HG03460 (cell line): ENCODE measurements around the gene SPTBN1.

Experiments used
- ATAC-seq: cut with Tn5 transposase; IDR thresholded peaks from one replicate; pipeline ENCODE4 v1.9.1; 2021; ENCODE audit not compliant: unreplicated experiment

The SPTBN1 gene

DNA sequence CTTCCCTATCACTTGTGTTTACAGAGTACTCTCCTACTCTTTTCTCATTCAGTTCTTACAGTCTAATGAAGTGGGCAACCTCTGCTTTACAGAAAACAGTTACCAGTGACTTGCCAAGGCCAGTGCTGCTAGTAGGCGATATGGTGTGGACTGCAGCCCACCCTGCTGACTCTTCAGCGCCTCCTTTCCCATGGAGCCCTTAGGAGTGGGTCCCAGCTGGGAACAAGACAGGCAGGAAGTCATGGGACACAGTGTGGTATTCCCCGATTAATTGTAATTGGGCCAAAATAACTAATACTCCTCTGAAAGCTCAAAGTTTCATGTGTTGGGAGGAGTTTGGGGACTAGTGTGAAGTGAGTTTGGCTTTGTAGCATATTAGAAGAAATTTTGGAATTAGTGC lies 147.2 kb downstream of the SPTBN1 start:
- ATAC-seq = no peak

DNA sequence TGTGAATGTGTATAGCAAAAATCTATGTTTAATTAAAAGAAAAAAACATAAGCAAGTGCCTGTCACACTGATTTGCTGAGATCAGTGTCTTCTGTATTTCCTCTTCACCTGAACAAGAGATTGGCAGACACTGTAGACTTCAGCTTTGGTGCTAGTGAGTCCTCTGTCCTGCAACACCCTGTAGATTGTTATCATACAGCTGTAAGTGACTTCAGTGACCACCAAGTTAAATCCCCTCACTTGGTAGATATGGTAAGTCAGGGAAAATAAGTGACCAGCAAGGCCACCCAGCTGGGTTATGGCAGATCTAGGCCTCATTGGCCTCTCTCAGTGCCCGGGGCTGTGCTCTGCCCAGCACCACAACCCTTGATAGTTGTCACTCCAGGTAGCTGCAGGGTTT lies 147.7 kb downstream of the SPTBN1 start:
- no peak for ATAC-seq

DNA sequence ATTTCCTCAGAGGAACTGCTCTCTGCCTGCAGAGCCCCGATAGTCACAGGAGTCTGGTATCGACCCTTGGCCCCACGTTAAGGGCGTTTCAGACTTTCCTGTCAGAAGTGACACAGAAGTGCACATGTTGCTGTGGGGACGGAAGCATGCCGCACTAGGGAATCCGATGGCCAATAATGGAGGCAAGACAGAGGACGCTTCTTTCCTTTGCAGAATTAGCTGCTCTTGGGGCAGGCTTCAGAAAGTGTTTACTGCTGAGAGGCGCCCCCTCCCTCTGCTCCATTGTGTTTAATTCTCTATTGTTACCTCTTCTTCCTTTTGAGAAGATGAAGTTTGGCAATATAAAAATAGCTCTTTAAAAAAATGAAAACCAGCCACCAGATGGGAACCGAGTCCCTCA lies 148.7 kb downstream of the SPTBN1 start:
- no peak for ATAC-seq

DNA sequence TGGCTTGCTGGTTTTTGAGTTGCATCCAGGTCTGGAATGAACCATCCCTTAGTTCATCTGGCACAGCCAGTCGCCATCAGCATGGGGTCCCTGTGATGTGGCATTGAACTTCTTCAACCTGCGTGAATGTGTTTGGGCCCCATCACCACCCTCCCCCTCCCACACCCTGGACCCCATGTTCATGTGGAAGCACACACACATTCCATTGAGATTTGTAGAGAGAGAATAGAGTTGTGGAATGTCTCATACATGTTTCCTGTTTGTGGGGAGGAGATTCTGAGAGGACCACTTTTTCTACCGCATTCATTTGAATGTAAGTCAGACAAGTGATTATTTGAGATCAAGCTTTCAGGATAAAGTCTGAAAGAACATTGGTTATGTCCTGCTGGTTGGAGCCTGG lies 149.7 kb downstream of the SPTBN1 start:
- no peak for ATAC-seq

DNA sequence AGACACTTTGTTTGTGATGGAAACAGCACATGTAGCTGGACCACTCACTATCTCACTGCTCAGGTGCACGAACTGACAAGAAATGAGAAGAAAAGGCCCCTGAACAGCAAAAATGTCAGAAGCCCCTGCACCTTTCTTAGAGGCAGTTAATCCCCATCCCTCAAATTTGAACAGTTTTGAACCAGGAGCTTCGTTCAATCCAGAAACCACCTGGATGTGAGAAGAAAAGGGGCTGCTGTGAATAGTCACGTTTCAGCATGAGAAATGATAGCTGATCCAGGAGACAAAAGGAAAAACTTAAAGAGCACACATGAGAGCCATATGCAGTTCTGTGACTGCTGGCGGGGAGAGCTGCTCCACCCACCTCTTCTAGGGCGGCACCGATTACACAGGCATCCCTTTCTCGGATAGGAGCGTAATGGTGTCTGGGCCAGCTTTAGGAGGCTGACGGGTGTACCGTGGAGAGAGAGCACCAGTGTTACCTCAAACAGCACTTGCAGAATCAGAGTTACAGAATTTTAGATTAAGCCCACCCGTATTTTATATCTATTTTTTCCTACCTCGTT lies 150.3 kb downstream of the SPTBN1 start:
- no peak for ATAC-seq

DNA sequence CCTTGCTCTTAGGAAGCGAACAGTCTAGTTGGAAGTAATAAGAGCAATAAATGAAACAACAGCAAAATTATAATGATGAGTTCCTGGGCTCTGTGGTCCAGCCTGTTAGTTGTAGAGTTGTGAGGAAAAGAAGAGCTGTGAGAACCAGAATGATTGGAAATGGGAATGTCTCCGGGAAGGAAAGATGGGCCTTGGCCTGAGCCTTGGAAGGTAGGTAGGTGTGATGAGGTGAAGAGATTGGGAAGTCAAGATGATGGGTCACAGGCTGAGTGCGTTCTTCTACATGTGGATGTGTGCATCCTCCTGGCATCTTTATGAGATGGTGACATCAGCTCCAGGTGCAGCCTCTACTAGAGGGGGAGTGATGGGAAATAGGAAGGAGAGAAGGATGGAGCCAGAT lies 152.1 kb downstream of the SPTBN1 start:
- ATAC-seq = no peak

DNA sequence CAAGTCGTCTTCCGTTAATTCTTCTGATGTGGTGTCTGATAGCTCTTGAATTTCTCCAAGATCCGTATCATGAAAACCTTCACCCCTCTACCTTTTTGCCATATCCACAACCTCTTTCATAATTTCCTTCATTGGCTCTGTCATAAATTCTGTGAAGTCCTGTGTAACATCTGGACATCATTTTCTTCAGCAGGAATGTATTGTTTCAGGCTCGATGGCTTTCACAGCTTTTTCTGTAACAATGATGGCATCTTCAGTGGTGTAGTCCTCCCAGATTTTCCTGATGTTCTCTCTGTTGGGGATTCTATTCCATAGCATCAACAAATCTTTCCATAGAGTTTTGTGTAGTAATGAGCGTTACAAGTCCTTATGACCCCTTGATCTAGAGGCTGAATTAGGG lies 153.1 kb downstream of the SPTBN1 start:
- ATAC-seq = no peak

DNA sequence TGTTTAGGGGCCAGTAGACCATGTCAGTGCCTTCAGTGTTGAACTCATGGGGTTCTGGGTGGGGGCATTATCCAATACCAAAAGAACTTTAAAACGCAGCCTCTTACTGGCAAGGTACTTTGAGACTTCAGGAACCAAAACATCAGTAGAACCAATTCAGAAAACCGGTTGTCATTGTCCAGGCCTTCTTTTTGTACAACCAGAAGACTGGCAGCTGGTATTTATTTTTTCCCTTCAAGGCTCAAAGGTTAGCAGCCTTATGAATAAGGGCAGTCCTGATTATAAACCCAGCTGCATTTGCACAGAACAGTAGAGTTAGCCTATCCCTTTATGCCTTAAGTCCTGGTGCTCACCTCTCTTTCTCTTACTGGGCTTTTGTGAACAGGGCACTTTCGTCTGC lies 153.5 kb downstream of the SPTBN1 start:
- ATAC-seq = no peak

DNA sequence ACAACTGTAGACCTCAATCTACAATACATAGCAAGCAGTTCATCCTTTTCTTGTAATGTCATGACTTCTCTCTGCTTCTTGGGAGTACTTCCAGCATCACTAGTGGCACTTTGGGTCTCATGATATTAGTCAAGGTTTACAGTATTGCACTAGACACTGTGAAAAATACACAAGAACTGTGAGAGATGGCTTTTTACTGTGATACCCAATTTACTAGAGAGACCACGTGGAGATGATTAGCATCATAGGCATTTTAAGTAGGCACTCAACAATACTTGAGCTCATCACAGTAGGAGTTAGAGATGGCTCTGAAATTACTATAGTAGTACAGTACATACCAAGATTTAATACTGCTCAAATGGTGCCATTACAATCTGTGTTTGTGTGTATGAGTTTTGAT lies 154.6 kb downstream of the SPTBN1 start:
- no peak for ATAC-seq

DNA sequence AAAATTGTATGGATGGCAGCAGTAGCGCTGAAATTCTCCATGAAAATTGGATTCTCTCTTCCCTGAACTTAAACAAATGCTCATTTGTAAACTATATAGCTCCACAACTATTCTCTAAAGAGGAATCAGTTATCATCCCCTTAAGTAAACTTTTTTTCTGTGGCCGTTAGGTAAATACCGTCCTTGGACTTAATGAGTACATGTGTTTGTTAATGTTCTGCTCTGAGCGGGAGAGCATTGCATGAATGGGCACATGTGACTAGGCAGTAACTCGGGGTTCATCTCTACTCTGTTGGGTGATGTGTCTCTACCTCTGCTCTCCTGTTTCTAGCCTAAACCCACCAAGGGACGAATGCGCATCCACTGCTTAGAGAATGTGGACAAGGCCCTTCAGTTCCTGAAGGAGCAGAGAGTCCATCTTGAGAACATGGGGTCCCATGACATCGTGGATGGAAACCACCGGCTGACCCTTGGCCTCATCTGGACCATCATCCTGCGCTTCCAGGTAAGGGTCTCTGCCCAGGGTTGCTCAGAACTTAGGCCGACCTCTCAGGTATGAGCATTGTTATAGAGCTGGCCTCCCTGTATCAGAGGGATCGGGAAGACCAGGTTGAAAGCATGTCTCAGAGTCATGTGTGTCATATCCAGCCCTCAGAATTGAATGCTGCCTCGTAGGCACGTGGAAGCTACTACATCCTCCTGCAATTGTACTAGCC lies 155.9 kb downstream of the SPTBN1 start:
- ATAC-seq = no peak

DNA sequence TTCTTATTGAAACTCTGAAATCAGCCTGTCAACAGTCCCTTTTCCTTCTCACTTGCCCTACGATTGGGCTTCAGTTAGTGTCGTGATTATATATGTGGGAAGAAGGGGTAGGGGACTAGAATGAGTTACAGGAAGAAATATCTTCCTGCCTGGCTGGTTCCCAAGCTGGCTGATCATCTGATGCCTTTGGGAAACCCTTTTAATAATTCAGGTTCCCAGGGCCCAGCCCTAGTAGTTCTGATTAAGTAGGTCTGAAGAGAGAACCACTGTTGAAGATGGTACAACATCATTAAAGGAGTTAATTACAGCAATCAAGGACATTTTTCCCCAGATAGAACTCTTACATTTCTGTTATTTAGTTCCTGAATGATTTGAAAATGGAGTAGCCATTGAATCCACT lies 157.3 kb downstream of the SPTBN1 start:
- ATAC-seq = no peak

DNA sequence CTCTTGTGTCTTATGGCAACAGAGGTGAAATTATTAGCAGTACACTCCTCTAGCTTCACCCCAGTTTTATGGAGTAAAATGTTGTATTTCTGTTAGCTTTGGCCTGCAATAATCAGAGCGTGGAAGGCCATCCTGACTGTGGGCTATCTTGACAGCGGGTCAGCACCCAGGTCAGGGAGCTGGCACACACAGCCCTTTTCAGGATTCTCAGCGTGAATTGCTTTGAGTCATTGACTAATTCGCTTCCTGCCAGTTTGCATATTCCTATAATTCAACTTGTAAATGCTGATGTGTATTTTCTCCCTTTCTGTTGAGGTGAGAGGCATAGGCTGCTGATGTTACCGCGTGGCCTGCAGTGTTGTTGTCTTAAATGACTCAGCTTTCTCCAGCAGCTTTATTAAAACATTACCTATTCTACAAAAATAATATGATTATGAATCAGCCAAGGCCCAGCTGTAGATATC lies 157.7 kb downstream of the SPTBN1 start:
- ATAC-seq = no peak

DNA sequence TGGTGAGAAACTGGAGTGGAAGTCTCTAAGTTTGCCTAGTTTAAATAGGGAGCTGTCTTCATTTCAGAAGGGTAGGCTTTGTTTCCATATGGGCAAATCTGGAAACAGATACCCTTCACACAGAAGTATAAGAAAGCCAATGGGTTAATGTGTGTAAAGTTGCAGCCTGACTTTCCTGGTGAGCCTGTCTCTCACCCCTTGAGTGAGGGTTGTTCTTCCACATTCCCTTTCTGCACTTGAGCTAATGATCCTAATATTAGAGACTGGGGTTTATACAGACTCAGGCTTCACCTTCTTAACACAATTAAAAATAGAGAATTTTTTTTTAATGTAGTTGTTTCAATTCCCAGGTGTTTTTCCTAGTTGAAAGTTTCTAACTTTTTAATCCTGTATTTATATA lies 158.7 kb downstream of the SPTBN1 start:
- ATAC-seq = no peak

DNA sequence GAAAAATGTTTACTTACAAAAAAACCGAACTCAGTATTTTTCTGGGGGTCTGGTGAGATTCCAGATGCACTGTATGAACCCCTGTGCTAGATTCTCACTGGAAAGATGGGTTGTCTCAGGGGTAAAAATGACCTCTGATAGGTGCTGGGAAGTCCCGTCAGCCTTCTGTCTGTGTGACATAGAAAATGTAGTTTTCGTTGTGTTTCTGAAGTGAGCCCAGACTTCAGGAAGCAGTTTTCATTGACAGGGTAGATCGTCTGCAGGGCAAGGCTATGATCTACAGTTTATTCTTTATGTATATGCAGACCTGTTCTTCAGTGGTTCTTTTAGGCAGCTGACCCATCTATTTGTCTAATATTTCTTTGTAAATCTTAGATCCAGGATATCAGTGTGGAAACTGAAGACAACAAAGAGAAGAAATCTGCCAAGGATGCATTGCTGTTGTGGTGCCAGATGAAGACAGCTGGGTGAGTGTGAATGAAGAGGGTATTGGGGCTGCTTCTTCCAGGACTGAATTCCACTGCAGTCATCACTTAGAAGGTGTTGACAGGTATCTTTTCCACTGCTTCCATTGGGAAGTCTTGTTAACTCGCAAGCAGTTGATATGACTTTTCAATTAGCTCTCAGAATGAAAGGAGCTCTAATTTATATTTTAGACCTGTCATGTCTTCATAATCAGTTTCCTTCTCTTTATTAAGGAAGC lies 159.9 kb downstream of the SPTBN1 start:
- ATAC-seq = no peak

DNA sequence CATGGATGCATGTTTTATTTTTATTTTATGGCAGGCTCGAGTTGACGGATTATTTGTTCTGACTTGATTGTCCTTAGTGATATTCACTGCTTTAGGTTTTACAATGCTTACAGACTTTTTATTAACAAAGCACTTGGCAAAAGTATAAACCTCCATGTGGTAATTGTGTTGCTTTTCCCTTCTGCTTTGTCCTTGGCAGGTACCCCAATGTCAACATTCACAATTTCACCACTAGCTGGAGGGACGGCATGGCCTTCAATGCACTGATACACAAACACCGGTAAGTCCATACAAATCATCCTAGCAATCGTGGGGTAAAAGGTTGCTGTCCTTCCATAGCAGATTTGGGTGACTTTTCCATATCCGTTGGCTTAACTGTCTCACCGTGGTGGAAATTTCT lies 161.3 kb downstream of the SPTBN1 start:
- ATAC-seq = no peak

DNA sequence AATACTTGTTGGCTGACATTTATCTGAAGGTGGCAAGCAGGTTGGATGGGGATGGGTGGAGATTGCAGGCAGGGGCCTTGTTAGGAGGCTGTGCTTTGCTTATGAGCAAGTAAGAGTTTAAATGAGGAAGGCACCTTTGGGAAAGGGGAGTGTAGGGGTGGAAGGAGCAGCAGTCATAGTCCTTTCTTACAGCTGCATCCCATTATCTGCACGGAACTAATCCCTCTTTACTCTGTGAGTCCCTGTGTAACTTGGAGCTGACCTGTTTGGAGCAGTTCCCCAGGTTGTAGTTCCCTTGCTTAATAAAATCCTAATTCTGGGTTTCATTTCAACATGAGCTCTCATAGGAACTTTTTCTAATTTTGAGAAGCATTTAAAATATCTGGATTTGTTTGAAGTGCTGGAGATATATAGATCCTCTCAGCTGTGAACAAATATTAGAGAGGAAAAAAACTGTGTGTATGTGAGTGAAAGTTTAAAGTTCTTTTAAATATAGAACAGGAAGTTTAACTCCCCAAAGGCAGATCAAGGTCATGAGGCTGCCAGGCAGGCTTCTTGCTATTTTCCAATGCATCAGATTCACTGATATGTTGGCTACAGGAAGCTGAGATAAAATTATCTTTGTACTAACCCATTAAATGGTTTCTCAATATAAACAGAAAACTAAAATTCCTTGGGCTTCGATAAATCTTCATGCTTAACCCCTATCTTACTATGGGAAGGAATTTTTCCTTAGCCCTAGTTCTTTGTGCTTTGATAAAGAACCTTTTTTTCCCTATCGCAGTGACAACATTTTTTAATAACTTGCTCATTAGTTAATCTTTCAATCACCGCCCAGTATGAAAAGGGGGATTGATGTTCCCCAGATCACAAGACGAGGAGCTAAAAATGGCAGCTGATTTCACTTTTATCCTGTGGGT lies 162.8 kb downstream of the SPTBN1 start:
- ATAC-seq = no peak

DNA sequence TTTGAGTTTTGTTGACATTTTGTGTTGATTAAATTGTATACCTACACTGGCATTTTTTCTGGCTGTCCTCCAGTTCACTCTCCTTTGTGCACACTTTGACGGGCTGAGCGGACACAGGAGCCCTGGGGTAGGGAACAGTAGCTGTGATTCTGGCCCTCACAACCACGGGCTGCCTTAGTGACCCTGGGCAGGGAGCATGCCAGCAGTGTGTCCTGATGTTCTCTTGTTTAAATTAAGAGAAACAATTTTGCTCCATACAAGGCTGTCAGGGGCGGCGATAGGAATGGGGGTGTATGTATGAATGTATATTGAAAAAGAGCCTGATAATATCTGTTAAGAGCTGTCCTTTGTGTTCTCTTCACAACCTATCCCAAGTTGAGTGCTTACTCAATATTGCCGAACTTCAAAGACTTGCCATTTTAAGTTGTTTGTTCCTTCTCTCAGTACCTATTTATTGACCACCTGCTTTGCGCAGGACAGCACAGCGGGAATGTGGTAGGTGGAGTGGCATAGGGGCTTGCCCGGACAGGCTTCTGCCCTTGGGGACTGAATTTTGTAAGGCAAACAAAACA lies 163.6 kb downstream of the SPTBN1 start:
- no peak for ATAC-seq

DNA sequence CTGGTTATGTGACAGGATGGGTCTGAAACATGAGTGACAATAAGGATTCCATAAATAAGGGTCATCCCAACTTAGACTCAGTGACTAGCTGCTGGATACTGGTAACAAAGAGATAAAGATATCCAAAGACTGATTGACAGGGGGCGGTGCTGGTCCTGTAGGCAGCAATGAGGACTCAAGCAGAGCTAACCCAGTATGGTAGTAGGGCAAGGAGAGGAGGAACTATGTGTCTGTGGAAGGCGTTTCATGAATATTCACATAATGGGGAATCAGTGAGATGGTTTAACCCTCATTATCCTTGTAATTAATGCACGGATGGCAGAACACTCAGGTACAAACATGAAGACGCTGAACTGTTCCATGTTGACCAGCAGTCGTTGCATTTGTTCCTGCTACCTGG lies 164.8 kb downstream of the SPTBN1 start:
- no peak for ATAC-seq

DNA sequence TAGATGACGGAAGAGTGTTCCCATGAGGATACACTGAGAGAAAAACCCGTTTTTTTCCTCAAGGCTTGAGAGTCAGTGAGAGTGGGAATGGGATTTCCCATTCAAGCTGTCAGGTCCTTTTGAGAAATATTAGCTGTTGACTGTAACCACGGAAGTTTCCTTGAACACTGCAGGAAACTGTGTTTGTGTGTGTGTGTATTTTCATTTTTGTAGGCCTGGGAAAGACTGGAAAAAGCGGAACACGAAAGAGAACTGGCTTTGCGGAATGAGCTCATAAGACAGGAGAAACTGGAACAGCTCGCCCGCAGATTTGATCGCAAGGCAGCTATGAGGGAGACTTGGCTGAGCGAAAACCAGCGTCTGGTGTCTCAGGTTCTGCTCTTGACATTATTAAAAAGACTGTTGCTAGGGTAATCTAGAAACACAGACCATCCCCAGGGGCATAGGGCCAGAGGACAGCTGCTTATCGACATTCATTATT lies 168.5 kb downstream of the SPTBN1 start:
- no peak for ATAC-seq

DNA sequence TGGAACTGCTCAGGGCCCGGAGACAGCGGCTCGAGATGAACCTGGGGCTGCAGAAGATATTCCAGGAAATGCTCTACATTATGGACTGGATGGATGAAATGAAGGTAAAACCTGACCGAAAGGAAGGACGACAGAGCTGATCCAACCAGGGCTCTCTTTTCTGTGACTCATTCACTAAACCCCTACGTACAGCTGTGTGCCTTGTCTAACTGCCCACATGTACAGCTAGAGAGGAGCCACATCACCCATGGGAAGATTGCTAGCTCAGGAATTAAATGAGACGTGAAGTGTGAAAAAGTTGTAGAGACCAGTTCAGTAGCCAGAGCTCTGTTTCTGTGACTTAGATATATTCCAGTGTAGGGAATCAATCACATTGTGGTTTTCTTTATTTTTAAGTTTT lies 170.0 kb downstream of the SPTBN1 start:
- no peak for ATAC-seq

DNA sequence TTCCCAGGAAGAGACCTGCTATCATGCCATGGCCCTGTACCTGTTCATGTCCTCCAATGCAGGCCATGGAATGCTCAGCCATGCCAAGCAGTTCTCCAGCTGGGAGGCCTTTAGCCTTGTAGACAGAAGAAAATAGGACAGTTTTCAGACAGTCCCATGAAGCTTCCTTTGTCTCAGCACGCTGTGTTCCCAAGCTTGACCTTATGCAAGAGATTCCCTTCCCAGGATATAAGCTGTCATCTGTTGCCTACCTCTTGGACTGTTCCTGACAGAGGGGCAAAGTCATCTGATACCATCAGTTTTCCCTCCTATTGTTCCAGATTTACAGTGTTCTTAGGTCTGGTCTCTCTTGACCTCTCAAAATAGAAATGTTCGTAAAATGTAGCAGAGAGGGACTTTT lies 170.8 kb downstream of the SPTBN1 start:
- no peak for ATAC-seq
